OCI-M2 (cell line): Measurements from ENCODE around the gene ACBD4.

Experiments
- DNase-seq: peaks from one replicate; lab custom pipeline; 2025; ENCODE audit not compliant: unreplicated experiment; lab: John Stamatoyannopoulos, UW

Gene ACBD4

DNA sequence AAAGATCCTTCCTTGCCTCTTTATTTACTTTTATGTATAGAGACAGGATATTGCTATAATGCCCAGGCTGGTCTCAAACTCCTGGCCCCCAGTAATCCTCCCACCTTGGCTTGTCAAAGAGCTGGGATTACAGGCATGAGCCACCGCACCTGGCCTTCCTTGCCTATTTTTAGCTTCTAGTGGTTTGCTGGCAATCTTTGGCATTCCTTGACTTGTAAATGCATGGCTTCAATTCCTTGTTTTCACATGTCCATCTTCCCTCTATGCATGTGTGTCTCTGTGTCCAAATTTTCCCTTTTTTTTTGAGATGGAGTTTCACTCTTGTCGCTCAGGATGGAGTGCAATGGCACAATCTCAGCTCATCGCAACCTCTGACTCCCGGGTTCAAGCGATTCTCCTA lies 48.7 kb downstream of the ACBD4 start:
- no peak for DNase-seq

DNA sequence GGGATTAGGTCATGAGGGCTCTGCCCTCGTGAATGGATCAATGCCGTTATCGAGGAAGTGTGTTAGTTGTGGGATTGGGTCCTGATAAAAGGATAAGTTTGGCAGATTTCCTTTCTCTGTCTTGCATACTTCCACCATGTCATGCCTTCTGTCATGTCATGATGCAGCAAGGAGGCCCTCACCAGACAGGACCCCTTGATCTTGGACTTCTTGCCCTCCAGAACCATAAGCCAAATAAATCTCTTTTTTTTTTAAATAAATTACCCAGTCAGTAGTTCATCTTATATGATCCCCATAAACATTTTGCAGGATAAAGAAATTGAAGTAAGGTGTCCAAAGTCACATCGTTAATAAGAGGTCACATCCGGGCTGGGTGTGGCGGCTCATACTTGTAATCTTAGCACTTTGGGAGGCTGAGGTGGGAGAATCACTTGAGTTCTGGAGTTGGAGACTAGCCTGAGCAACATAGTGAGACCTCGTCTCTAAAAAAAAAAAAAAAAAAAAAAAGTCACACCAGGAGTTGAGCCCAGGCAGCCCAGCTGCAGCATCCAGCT lies 51.4 kb downstream of the ACBD4 start:
- DNase-seq: no peak

DNA sequence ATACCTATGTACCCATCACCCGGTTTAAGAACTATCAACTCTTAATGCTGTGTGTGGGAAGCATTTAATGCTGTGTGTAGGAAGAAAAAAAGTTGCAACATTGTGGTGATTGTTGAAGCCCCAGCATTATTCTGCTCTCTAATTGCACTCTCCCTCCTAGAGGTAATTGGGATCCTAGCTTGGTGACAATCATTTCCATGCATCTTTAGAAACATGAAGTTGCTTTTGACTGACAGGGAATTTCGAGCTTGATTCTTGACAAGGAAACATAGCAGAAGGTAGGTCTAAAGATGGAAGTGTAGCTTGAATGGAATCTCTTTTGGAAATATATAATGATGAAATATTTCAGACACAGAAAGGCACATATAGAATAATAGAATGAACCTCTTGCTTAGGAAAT lies 53.5 kb downstream of the ACBD4 start:
- DNase-seq: no peak

DNA sequence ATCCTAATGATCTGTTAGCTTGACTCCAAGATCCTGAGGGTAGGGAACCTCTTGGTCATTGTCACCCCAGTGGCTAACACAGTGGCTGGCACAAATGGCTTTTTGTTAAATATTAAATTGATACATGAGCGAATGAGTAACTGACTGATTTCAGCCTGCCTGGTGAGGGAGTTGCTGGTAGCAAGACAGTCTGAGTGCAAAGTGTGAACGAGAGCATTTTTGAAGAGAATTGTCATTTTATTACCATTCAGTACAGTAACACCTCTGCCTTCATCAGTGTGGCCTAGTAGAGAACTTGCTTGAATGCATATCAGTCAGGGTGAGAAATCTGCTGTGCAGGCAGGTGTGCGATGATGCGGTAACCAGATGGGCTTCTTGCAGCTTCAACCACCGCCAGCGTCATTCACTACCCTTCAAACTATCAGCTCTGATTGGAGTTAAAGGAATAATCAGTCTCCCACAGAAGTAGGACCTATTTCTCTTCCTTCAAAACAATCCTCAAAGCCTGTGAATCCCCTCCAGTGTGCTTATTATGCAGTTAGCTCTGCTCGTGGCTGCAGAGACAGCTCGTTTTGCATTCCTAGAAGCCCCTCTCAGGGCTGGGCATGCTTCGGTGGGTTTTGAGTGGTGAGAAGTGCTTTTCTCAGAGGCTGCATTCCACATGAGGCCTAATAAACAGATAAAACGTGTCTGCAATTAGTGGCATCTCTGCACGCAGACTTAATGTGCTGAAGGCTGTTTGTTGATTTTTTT lies 55.2 kb downstream of the ACBD4 start:
- DNase-seq: no peak
